HG02970 (cell line): ENCODE results near the gene TBC1D22A.

Source experiments
- ATAC-seq: cut with Tn5 transposase; IDR thresholded peaks from one replicate; pipeline ENCODE4 v1.9.1; 2021; ENCODE audit warnings: mild to moderate bottlenecking, moderate library complexity, moderate number of reproducible peaks; ENCODE audit not compliant: unreplicated experiment, low FRiP score

TBC1D22A gene

DNA sequence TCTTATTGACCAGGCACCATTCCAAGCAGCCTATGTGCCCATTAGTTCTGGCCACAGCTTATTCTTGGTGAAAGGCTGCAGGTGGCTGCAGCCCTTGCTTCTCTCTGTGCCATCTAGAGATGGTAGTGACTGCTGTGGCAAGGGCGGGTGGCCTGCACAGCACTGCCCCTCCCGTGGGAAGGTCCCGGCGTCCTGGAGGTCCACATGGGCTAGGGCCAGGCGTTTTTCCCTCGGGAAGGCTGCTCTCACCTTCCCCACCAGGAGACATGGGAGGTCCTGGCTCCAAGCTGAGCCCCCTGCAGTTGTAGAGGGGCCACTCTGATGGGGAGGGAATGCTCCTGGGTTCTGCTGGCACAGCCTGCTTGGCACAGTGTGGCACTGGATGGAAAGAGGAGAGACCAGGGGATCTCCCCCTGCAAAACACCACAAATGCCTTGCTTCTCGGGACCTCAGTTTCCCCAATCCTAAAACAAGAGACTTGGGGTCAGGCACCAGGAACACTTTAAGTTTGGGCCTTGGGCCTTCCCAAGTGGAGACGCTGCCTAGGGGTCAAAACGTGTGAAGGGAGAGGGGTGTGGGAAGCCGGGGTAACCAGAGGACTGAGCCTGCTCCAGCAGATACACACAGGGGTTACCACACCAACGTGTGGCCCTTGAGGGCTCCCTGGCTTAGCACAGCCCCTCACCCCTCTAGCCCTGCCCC, 10.0 kb upstream of the TBC1D22A start:
- ATAC-seq: no peak

DNA sequence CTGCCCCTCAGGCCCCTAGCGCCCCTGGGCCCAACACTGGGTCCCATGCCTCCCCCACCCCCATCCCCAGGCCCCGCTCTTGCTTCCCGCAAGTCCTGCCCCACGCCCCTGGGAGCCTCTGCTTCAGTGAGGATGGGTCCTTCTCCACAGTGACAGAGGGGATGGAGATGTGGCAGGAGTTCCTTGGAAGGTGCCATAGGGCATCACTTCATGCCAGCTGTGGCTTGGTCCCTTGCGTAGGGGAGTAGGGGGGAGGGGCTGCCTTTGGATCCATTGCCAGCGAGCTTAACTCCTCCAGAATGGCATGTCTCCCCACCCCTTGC, 9.5 kb upstream of the TBC1D22A start:
- ATAC-seq: no peak

DNA sequence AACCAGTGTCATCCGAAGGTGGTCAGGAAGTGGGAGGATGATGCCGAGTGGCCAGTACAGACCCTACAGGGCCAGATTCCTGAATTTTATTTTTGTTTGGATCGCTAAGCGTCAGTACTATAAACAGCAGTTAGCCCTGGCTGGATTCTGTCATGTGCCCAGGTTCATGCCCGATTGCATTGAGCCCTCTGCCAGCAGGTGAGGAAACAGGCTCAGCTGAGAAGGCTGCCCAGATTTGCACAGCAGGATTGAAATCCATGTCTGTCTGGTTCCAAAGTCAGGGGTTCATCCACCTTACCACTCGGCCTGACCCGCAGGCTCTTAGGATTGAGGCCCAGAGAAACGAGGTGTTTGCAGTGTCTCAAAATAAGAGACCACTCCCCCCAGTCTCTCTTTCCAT, 9.1 kb upstream of the TBC1D22A start:
- no peak for ATAC-seq

DNA sequence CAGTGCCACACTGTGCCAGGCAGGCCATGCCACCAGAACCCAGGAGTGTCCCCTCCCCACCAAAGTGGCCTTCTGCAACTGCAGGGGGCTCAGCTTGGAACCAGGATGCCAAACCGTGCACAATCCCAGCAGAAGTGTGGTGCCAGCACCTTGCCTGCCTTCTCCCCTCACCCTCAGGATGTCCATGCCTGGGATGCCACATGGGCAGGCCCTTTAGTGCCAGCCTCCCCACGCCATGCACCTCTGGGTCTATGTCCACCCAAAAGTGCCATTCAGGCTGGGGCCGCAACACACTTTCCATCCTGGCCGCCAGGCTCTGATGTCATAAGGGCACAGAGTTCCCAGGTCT, 8.7 kb upstream of the TBC1D22A start:
- ATAC-seq: no peak

DNA sequence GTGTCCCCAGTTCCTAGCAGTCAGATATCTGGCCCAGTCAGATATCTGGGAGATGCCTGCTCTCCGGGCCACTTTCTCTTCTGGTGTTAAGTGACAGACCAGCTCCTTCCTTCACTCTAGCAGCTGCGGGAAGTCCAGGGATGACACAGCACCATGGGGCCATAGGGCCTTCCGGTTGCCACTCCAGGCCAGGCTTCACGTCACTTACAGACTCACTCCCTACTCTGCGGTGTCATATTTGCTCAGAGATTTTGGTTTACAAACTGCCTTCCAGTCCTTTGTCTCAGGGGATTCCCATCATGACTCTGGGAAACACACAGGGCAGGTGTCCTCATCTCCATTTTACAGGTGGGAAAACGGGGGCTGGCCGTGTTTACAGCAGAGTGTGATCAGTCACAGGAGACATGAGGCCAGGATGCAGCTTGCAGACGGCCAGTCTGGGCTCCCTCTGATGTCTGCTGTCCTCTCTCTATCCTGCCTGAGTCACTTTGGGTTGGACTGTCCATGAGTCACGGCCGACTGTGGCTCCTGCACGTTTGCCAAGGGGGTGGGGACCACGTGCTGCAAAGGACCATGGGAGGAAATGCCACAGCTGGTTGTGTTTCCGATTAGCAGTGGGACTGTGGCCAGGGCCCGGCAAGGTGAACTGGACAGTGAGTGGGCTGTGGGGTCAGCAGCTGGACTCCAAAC, 8.2 kb upstream of the TBC1D22A start:
- no peak for ATAC-seq

DNA sequence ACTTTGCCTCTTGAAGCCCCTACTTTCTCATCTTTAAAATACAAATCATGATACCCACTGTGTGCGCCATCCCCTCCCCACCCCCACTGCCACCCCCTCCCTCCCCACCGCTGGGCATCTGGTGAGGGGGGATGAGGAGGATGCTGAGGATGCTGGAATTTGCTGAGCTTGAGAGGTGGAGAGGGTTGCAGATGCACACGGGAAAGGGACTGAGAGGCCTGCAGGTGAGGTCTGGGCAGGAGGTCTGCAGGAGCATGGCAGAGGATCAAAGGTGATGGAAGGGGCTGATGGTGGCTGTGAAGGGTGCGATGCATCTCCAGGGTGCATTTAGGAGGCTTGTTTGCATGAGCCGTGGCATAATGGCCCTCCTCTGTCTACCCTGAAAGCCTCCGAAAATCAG, 7.6 kb upstream of the TBC1D22A start:
- no peak for ATAC-seq

DNA sequence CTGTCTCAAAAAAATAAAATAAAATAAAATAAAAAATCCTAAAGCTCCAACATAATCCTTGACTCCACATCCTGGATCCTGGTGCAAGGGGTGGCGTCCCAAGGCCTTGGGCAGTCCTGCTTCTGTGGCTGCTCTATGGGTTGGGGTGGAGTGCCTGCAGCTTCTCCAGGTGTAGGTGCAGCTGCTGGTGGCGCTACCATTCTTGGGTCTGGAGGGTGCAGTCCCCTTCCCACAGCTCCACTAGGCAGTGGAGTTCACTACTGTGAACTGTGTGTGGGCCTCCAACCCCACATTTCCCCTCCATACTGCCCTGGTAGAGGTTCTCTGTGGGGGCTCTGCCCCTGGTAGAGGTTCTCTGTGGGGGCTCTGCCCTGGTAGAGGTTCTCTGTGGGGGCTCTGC, 6.9 kb upstream of the TBC1D22A start:
- ATAC-seq: no peak

DNA sequence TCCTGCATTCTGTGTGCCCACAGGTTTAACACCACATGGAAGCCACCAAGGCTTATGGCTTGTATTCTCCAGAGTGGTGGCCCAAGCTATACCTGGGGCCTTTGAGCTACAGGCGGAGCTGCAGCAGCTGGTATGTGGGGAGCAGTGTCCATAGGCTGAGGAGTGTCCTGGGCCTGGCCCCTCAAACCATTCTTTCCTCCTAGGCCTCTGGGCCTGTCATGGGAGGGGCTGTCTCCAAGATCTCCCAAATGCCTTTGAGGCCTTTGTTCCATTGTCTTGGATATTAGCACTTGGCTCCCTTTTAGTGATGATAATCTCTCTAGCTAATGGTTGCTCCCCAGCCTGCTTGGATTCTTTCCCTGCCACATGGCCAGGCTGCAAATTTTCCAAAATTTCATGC, 6.4 kb upstream of the TBC1D22A start:
- ATAC-seq: no peak

DNA sequence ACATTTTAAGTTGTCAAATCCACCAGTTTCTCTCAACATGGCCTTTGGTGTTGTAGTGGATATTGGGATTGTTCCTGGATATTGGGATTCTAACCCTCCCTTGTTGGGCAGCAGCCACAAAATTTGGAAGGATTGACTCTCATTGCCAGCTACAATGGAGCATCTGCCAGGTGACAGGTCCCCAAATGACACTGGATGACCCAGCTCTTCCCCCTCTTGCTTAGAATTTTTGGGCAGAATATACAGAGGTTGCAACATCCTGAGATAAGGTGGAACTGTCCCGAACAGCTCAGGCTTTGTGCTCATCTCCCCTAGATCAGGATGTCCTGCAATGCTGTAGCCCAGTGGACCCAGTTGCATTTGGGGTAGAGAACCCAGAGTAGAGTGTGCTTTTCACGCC, 5.3 kb upstream of the TBC1D22A start:
- no peak for ATAC-seq

DNA sequence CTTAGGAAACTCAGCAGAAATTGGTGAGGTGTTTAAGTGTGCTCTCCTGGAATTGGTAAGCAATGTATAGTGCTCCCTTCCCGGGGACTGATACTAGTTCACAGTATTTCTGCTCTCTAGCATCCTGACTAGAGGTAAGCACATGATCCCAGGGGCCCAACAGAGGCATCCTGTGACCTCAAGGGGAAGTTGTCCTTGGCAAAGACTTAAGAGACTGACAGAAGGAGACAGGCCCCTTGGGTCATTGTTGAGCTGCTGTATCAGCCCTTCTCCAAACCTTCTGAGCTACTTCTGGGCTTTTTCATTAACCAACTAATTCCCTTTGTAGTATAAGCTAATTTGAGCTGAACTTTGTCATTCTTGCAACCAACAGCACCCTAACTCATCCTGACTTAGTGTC, 4.3 kb upstream of the TBC1D22A start:
- ATAC-seq: no peak

DNA sequence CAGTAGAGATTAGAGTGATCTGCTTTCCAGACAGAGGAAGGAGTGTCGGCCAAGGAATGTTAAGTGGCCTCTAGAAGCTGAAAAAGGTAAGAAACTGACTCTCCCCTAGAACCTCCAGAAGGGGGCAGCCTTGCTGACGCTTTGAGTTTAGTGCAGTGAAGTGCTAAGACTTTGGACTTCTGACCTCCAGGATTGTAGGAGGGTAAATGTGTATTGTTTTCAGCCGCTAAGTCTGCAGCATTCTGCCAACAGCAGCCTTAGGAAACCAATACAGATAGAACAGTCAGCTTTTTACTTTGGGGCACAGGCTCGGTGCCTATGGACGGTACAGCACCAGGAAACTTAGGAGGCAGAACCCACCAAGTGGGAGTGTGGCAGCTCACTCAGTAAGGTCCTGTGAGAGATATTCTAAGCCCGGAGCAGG, 3.6 kb upstream of the TBC1D22A start:
- ATAC-seq: no peak

DNA sequence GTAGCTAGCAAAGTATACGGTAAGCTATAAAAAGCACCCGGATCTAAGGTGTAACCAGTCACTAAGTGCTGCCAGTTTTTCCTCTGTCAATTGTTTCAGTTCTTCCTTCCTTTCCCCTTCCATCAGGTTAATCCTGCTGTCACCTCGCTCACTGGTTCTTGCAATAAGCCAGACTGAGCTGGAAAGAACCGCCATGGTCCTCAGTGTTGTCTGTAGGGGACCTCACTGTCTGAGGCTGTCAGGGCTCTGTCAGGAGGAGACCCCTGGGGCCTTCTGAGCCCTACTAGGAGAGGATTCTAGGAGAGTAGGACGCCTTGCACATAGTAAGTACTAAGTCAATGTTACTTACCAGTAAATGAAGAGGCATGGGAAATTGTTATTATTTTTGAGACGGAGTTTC, 1.4 kb upstream of the TBC1D22A start:
- ATAC-seq: no peak

DNA sequence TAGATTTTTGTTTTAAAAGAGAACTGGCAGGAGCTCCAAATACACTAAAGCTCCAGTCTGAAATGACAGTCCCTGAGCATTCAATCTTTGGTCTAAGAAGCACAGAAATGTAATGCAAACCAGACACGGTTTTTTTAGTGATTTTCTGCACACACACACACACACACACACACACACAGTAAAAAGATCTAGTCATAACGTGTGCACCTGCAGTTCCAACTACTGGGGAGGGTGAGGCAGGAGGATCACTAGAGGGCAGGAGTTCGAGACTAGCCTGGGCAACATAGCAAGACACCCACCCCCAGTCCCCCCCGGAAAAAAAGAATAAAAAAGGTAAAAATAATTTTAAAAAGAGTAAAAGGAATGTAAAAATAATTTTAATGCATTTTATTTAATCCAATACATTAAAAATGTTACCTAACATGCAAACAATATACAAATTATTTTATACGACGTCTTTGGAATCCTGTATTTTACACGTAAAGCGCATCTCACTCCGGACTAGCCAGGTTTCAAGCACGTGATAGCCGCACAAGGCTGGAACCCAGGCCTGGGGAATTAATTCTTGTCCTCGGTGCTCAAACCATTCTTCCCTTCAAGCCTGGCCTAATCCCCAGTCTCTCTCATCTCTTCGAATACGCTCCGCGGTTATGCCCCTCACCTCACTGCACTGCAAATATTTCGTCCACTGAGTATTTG, 762 bp upstream of the TBC1D22A start:
- no peak for ATAC-seq

DNA sequence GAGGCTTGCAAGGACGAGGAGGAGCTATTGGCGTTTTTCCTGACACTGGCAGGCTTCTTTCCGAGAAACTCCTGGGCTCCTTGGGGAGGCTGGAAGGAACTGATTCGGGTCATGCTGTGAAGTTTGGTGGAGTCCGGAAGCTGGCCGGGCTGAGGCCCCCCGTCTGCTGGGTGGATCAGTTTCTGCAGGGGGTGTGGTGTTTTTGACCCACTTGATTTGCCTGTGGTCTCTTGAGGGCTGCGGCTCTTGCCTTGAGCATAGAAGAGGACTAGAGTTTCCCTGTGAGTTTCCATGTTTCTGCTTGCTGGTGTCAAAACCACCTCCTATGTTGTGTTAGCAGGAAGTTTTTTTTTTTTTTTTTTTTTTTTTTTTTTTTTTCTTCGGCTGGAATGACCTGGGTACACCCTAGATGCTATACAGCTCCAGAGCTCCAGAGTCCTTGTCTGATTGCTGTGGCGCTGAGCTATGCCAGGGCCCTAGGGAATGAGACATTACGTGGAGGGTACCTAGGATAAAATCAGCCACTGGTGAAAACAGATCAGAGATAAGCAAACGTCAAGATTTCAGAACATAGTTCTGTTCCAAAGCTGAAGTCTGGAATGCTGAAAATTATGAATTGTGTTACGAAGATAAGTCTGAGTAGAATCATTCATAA, 728 bp downstream of the TBC1D22A start:
- no peak for ATAC-seq

DNA sequence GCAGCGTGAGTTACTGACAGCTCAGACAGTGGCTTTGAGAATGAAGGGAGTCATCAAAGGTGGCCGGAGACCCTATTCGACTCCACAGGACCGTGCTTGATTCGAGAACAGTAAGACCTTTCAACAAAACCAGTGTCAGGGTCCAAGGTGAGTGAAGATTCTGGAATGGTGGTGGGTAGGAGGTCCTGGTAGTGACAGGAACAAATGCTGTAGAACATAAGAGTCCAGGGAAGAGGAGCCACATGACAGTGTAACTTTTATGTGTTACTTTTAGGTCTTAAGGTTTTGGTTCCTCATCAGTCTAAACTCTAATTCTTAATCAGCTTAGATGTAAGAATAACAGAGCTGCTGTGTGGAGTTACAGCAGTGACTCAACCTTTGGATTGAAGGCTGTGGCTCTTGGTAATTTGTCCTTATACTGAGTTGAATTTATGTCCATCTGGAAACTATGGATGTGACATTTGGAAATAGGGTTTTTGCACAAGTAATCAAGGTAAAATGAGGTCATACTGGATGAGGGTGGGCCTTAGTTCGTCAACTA, 1.8 kb downstream of the TBC1D22A start:
- no peak for ATAC-seq

DNA sequence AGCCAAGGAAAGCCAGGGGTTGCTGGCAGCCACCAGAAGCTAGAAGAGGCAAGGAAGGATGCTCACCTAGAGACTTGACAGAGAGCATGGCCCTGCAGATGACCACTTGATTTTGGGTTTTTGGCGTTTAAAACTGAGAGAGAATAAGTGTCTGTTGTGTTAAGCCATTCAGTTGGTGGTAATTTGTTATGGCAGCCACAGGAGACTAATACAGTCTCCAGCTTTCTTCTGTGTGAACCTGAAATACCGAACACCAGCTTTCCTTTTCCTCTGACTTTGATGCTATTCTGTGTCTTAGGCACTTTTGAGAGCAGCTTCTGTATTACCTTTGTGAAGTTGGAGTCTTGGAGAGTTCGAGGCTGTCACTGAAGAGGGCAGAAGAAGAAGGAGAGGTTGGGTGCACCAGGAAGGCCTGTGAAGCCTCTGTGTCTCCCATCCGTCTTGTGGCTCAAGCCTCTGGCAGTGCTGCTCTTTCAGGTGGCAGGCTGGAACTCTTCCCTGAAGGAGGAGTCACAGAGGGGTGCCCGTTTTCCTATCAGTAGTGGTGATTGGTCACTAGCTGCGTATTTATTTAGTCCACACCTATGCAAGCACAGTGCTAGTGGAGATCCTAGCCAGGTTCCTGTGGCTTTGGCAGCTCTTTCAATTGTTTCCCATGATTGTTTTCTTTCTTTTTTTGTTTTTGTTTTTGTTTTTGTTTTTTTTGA, 2.5 kb downstream of the TBC1D22A start:
- no peak for ATAC-seq

DNA sequence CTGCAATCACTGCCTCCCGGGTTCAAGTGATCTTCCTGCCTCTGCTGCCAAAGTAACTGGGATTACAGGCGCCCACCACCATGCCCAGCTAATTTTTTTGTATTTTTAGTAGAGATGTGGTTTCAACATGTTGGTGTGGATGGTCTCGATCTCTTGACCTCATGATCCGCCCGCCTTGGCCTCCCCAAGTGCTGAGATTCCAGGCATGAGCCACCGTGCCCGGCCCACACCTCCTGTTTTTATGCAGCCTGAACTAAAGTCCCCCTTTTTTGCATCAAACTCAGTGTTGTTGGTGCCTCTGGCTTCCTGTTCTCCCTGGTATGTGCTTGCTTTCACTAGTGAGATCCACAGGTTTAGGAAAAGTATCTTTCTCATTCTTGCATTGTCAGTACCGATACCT, 4.2 kb downstream of the TBC1D22A start:
- ATAC-seq: no peak

DNA sequence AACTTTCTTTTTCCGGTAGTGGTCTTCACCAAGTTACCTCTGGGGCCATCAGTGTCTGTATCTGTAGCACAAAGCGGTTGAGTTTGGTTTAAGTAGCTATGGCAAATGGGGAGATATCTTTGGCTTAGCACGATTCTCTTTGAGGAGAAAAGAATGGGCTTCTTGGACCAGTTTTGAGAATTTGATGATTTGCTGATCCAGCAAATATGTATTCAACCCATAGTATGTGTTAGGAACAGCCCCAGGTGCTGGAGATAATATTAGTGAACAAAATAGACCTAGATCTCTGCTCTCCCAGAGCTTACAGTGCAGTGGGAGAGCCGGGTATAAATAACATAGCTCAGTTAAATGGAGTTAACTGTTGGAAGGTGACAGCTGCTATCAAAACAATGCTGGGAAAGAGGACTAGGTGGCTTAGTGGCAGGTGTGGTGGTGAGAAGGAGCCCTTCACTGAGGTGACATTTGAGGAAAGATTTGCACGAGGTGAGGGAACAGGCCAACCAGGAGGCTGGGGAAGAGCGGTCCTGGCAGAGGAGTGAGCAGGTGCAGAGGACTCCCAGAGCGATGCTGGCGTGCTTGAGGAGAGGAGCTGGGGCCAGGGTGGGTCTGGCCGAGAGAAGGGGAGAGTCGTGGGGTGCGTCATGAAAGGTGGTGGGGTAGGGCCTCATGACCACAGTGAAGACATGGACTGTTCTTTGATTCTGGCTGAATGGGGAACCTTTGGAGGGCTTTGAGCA, 5.0 kb downstream of the TBC1D22A start:
- ATAC-seq: no peak

DNA sequence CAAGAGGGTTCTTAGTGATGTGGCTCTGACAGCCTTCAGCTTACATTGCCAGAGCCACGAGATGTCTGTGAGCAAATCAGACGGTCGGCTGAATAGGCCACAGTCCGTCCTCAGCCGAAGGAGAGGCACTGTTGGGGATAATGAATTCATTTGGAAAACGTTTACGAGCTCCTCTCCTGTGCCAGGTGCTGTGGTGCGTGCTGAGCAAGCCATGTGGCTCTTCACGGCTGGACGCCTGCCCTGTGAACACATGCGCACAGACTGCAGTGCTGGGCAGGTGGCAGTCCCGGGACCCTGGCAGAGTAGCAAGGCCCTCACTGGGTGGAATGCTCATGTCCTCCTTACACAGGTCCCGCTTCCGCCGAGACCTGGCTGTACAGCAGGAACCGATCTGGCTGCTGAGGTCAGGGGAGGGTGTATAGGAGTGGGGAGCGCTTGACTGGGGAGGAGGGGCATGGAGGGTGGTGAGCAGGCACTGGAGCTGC, 6.8 kb downstream of the TBC1D22A start:
- no peak for ATAC-seq

DNA sequence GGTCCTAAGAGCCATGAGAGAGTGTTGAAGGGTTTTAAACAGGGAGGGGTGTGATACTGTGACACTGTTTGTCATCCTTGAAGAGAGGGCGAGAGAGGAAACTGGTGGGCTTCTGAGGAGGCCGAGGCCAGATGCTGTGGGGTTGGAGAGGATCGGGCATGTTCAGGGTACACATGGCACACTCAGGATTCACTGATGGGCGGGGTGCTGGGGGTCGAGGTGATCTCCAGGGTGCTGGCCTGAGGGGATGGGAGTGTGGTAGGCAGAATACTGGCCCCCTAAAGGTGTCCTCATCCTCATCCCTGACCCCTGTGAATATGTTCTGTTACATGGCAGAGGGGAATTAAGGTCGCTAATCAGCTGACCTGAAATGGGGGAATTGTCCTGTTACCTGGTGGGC, 7.3 kb downstream of the TBC1D22A start:
- no peak for ATAC-seq
